Hematopoietic multipotent progenitor cell (in vitro differentiated cells): ENCODE measurements around the gene DMKN. TPM values are rescaled to one million over a fixed set of nuclear protein-coding genes. Genes with fewer than 3 reads are reported as not detected.
A peak's percentile ranks its signal among the peaks of the same experiment; 100 is the strongest.

Source experiments
- DNase-seq, 3 donors: peaks; one replicate each; pipeline ENCODE4 v3.0.0-alpha.2; 2011 to 2015; ENCODE audit warnings: low read depth in 2 of 3, low spot score in 2 of 3
- total RNA-seq: library from RNA; depleted of rRNA; stranded (reverse); fragments of >200 nt; gene quantifications from one replicate; pipeline ENCODE4 v1.2.3, GENCODE V29; 2012

Gene DMKN
- 1.6 TPM for total RNA-seq

DNA sequence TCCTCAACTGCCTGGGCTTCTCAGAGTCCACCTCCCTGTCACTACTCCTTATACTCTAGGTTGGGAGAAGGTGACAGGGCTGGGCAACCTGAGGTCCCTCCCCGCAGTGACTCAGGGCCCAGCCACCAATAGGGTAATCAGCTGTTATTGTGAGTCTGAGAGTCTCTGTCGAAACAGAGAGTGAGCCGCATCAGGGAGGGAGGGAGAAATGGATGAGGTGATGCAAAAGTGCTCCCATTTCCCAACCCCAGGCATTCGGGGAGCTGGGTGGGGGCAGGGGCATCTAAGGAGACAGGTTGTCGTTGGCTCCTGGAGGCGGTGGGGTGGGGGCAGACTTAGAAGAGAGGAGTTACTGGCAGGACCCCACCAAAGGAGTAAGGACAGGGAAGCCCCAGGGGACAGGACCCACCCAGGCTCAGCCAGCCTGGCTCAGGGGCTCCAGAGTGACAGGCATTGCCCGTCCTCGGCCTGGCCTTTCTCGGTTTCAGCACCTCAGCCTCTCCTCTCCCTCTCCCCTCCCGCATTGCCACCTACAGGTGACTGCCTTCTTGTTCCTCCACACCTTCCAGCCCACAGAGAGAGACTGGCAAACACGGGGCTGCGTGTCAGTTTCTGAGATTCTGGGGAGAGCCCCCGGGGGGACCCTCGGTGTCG, at the start of gene DMKN:
Gene DMKN, minus strand, starts transcription at position 22 of the 654 bp plus-strand sequence. CDS start 174 bp downstream, outside the sequence.
- no peak for DNase-seq

DNA sequence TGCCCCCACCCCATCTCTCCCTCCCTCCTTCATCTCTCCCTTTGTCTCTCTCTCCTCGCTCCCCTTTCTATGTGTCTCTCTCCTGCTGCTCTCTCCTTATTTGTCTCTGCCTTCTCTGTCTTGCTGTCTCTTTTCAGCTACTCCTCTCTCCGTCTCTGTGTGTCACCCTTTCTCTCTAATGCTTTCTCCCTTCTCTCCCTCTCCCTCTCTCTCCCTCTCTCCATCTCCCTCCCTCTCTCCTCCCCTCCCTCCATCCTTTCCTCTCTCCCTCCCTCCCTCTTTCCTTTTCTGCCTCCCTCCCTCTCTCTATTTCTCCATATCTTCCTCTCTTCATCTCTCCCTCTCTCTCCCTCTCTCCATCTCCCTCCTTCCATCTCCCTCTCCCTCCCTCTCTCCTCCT, 49.3 kb upstream of the DMKN start:
- no peak for DNase-seq

GRCh38 chr19:35562336-35562735, 48.9 kb upstream of the DMKN start:
- DNase-seq: no peak

DNA sequence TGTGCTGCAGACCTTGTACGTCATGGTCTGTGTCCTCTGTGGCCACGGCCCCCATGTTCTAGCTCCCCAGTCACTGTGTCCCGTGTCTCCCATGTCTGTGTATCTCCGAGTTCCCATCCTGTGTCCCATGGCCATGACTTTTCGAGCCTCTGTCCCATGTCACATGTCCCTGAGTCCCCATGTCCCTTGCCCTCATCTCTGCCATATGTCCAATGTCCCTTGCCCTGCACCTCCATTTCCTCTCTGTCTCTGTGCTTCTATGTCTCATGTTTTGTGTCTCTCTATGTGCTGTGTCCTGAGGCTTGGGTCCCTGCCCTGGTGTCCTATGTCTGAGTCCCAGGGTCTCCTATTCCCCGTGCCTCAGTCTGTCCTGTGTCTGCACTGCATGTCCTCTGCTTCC, 48.0 kb upstream of the DMKN start:
- DNase-seq: no peak

GRCh38 chr19:35560677-35561076, 47.2 kb upstream of the DMKN start:
- no peak for DNase-seq

- no peak for DNase-seq
Observed at GRCh38 chr19:35560271-35560670, 46.8 kb upstream of the DMKN start.

DNA sequence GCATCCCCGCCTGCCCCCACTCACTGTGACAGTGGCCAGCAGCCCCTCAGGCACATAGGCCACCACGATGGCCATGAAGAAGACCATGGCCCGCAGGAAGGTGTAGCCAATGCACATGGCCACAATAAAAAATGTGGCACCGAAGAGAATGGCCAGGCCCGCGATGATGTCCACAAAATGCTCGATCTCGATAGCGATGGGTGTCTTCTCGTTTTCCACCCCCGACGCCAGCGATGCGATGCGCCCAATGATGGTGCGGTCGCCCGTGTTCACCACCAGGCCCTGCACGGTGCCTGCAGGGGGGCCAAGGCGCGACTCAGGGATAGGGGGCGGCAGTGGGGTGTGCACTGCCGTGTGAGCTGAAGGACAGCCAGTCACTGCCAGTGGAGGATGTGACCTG, 46.3 kb upstream of the DMKN start:
- DNase-seq: no peak

DNA sequence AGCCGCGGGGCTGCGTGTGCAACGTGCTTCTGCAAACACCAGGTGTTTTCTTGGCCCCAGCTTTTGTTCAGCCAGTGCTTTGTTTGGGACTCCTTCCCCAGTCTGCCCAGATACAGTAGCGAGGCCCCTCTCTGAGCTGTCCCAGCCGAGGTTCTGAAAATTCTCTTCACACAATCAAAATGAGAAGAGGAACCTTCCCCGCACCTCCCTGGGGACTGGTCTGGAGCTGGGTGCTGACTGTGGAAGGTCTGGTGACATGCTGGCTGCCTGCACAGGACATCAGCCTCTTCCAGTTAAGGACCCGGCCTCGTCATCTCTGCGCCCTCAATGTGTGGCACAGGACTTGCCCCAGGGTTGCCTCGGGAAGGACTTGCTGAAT, 45.8 kb upstream of the DMKN start:
- DNase-seq: peak in 2 of 3 donors; percentile 14 to 44

- no peak for DNase-seq
Observed at GRCh38 chr19:35558400-35559280, 45.2 kb upstream of the DMKN start.

- DNase-seq: peak in 2 of 3 donors; percentile 72 to 80
Observed at GRCh38 chr19:35557539-35558399, 44.3 kb upstream of the DMKN start.

GRCh38 chr19:35556846-35557538, 43.5 kb upstream of the DMKN start:
- DNase-seq: no peak

DNA sequence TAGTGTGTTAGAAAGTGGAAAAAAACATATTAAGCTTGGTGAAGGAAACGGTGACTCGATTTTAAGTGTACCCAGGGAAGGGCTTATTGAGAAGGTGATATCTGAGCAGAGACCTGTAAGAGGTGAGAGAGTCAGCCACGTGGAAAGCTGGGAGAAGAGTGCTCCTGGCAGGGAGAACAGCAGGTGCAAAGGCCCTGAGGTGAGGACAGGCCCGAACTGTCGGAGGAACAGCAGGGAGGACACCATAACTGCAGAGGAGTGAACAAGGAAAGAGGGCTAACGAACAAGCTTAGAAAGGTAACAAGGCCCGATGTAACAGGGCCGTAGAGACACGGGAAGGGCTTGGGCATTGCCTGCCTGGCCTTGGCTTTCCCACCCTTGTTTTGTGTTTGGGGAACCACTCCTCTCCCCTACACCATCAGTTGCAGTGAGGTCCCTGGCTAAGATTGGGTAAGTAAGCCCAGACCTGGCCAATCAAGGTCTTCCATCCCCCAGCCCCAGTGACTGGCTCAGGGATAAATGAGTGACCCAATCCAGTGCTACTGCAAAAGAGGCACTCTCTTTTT, 42.7 kb upstream of the DMKN start:
- no peak for DNase-seq

DNA sequence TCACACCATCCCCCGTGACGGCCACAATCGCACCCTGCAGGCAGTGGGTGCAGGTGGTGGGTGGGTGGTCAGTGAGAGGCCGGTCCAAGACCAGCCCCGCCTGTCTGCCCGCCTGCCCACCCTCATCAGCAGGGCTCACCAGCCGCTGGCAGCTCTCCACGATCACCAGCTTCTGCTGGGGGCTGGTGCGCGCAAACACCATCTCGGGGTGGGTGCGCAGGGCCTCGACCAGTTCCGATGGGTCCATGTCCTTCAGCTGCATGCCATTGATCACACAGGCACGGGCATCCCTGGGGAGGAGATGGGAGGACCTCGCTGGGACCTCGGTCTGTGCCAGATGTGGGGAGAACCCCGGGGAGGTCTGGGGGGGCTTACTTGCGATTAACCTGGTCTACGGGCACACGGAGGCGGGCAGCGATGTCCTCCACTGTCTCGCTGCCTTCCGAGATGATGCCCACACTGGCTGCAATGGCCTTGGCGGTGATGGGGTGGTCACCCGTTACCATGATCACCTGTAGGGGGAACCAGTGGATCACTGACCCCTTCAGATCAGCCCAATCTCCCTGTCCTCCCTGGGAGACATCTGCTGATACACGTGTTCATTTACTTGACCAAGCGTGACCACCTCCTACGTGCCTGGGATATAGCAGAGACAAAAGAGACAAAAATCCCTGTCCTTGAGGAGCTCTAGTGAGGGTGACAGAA, 42.0 kb upstream of the DMKN start:
- no peak for DNase-seq

- no peak for DNase-seq
Observed at GRCh38 chr19:35554076-35554475, 40.6 kb upstream of the DMKN start.

DNA sequence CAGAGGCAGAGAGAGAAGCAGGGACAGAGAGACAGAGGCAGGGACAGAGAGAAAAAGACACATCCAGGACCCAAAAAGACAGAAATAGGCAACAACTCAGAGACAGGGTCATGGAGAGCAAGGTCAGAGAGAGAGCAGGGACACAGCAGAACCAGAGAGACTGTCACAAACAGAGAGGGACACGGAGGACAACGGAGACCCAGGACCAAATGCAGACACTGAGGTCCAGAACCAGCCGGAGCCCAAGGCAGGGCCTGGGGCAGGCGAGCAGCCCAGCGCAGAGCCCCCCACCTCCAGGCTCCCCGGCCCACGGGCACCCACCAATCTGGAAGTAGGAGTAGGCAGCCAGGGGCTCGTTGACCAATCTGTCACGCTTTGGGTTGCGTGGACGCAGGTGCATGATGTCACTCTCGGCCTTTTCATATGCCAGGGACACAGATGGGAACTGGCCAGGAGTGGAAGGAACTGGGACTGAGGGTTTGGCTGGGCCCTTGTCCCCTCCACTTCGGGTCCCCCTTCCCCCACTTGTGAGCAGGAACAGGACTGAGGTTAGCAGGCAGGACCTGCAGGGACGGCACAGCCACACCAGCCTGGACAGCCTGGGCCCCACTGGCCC, 40.0 kb upstream of the DMKN start:
- no peak for DNase-seq

GRCh38 chr19:35552534-35553384, 39.3 kb upstream of the DMKN start:
- DNase-seq: no peak

DNA sequence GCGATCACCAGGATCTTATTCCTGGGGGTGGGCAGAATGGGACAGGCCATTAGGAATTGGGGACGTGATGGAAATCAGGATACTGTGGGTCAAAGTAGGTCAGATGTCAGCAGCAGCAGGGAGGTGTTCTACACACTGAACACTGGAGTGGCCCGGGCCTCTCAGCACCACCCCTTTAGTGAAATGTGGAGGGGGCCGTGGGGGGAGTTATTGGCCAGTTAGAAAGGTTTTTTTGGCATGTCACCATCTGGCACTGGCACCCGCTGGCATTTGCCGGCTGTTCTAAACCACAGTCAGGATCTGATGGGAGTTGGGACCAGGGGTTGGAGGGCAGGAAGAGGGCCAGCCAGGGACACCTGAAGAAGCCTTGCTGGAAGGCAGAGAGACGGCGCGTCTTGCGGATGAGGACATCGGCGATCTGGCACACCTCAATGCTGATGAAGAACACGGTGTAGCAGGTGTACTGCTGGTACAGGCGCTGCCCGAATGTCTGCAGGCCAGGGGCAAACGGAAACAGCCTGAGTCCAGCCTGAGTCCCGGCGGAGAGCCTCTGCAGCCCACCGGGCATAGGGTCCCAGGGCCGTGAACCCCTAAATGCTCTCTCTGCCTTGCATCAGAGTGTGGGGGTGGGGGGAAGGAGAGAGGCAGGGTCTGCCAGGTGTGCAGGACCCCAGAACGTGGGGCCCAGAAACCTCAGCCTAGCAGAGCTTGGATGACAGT, 37.8 kb upstream of the DMKN start:
- DNase-seq: no peak
